SK-N-SH (cell line): ENCODE measurements around the gene SLC6A11. TPM values are rescaled to one million over a fixed set of nuclear protein-coding genes. Genes with fewer than 3 reads are reported as not detected.

Experiments
- CTCF ChIA-PET: fragments of 300-600, 350-600 bp; formaldehyde crosslinking; extraction: SDS; loops from one replicate; lab custom pipeline; 2021; lab: Yijun Ruan, JAX
- POLR2A ChIA-PET: fragments of 350-600 bp; sonication (Branson Sonifier 250); formaldehyde crosslinking; extraction: SDS; loops from one replicate; lab custom pipeline; 2020; ENCODE audit warnings: antibody characterized with exemption, inconsistent platforms; lab: Yijun Ruan, JAX
- DNase-seq: peaks from one replicate; pipeline ENCODE4 v3.0.0; 2012
- H2AFZ ChIP-seq: fragments of 200-600 bp; sonication (generic); 2 replicates; pipeline ENCODE4 v1.8.1; 2016; ENCODE audit warnings: antibody characterized with exemption, mild to moderate bottlenecking, low read depth
- H3F3A ChIP-seq: fragments of 200-600 bp; sonication (generic); replicated peaks from 2 replicates; pipeline ENCODE3; 2016; ENCODE audit warnings: antibody characterized with exemption, mild to moderate bottlenecking; ENCODE audit not compliant: insufficient read depth
- H3K27ac ChIP-seq, 2 experiments: fragments of 200-500 bp in 1 of 2; fragments of 200-600 bp in 1 of 2; sonication (Bioruptor generic) in 1 of 2; sonication (generic), shearing (Covaris generic) in 1 of 2; 2 replicates each; pipeline versions ENCODE4 v1.5.1 to v1.6.1; 2014 to 2016; ENCODE audit warnings: low read depth in 2 of 2, inconsistent platforms in 1 of 2, low read length in 1 of 2, mild to moderate bottlenecking in 1 of 2, mixed read lengths in 1 of 2
- H3K27me3 ChIP-seq: fragments of 200-600 bp; sonication (generic), shearing (Covaris generic); 2 replicates; pipeline ENCODE4 v1.6.1; 2016; ENCODE audit warnings: mixed run types; ENCODE audit not compliant: insufficient read depth
- H3K36me3 ChIP-seq, 2 experiments: fragments of 200-500 bp in 1 of 2; fragments of 200-600 bp in 1 of 2; sonication (Bioruptor generic) in 1 of 2; sonication (generic) in 1 of 2; replicated peaks in 1 of 2; 2 replicates each; pipeline versions ENCODE3 to v1.5.1; 2014 to 2016; ENCODE audit warnings: low read length in 1 of 2, mild to moderate bottlenecking in 1 of 2; ENCODE audit not compliant: insufficient read depth in 2 of 2, control insufficient read depth in 1 of 2
- H3K4me1 ChIP-seq, 2 experiments: fragments of 200-500 bp in 1 of 2; fragments of 200-600 bp in 1 of 2; sonication (Bioruptor generic) in 1 of 2; sonication (generic), shearing (Covaris generic) in 1 of 2; 2 replicates each; pipeline versions ENCODE4 v1.5.1 to v1.6.1; 2014 to 2016; ENCODE audit warnings: low read depth in 1 of 2, low read length in 1 of 2, mixed run types in 1 of 2; ENCODE audit not compliant: insufficient read depth in 2 of 2, control insufficient read depth in 1 of 2
- H3K4me2 ChIP-seq: fragments of 200-600 bp; sonication (generic), shearing (Covaris generic); 2 replicates; pipeline ENCODE4 v1.6.1; 2017; ENCODE audit warnings: mixed run types
- H3K4me3 ChIP-seq, 2 experiments: fragments of 200-500 bp in 1 of 2; fragments of 200-600 bp in 1 of 2; sonication (Bioruptor generic) in 1 of 2; sonication (generic), shearing (Covaris generic) in 1 of 2; 2 replicates each; pipeline versions ENCODE4 v1.5.1 to v1.8.1; 2014 to 2016; ENCODE audit warnings: low read depth in 2 of 2, inconsistent platforms in 1 of 2, low read length in 1 of 2, mild to moderate bottlenecking in 1 of 2, mixed read lengths in 1 of 2, moderate library complexity in 1 of 2
- H3K79me2 ChIP-seq: fragments of 200-600 bp; sonication (generic); 2 replicates; pipeline ENCODE4 v1.8.1; 2017; ENCODE audit warnings: mild to moderate bottlenecking; ENCODE audit not compliant: insufficient read depth
- H3K9ac ChIP-seq: fragments of 200-600 bp; sonication (generic); 2 replicates; pipeline ENCODE4 v1.6.1; 2017; ENCODE audit warnings: mixed run types
- H3K9me2 ChIP-seq: fragments of 200-600 bp; sonication (generic); 2 replicates; pipeline ENCODE4 v1.6.1; 2017; ENCODE audit warnings: mixed run types
- H3K9me3 ChIP-seq: fragments of 200-600 bp; sonication (generic); 2 replicates; pipeline ENCODE4 v1.6.1; 2017; ENCODE audit warnings: mixed run types, mild to moderate bottlenecking, moderate library complexity
- H4K20me1 ChIP-seq: fragments of 200-600 bp; sonication (generic); 2 replicates; pipeline ENCODE4 v1.6.1; 2017; ENCODE audit warnings: mild to moderate bottlenecking, mixed run types; ENCODE audit not compliant: insufficient read depth
- CHD2 ChIP-seq: fragments of 150-350 bp; IDR thresholded peaks from 2 replicates; pipeline ENCODE4 v1.6.1; 2018; ENCODE audit warnings: low read length; ENCODE audit not compliant: partially characterized antibody
- ELF1 ChIP-seq: IDR thresholded peaks from 2 replicates; pipeline ENCODE4 v1.4.0; 2012
- EZH2phosphoT487 ChIP-seq: fragments of 200-600 bp; sonication (generic); IDR thresholded peaks from 2 replicates; pipeline ENCODE4 v1.6.1; 2017; ENCODE audit warnings: low read depth, mixed run types, mild to moderate bottlenecking, antibody characterized with exemption, moderate library complexity, borderline replicate concordance
- FOSL2 ChIP-seq: IDR thresholded peaks from 2 replicates; pipeline ENCODE4 v1.4.0; 2012; ENCODE audit warnings: low read depth, mild to moderate bottlenecking, moderate library complexity, borderline replicate concordance
- FOXJ3 ChIP-seq: sonication (generic); formaldehyde crosslinking; IDR thresholded peaks from 2 replicates; pipeline ENCODE4 v1.5.1; 2020; ENCODE audit warnings: mild to moderate bottlenecking, missing genetic modification reagents
- FOXM1 ChIP-seq: IDR thresholded peaks from 2 replicates; pipeline ENCODE4 v1.4.0; 2012; ENCODE audit warnings: low read depth, mild to moderate bottlenecking
- IRF3 ChIP-seq: fragments of 150-350 bp; IDR thresholded peaks from 2 replicates; pipeline ENCODE4 v1.6.1; 2016; ENCODE audit warnings: mild to moderate bottlenecking, low read depth, low read length
- MEF2A ChIP-seq: IDR thresholded peaks from 2 replicates; pipeline ENCODE4 v1.4.0; 2012; ENCODE audit warnings: low read depth, borderline replicate concordance
- POLR2AphosphoS5 ChIP-seq: IDR thresholded peaks from 2 replicates; pipeline ENCODE4 v1.6.1; 2012; ENCODE audit warnings: low read depth, low read length
- RAD21 ChIP-seq: IDR thresholded peaks from 2 replicates; pipeline ENCODE4 v1.6.1; 2012; ENCODE audit warnings: mild to moderate bottlenecking, low read length
- TEAD4 ChIP-seq: IDR thresholded peaks from 2 replicates; pipeline ENCODE4 v1.4.0; 2012; ENCODE audit warnings: mild to moderate bottlenecking, borderline replicate concordance; ENCODE audit not compliant: insufficient read depth
- whole genome bisulfite sequencing: methylation state at CpG from one replicate; pipeline ENCODE4 v1.1.6; 2017; ENCODE audit warnings: low lambda C conversion rate; 5-methylcytosine and 5-hydroxymethylcytosine counted together
- polyA plus RNA-seq, 3 experiments: library from polyadenylated mRNA; depleted of rRNA; stranded (reverse); fragments of >200 nt; gene quantifications; 2 replicates each; pipeline ENCODE4 v1.2.3, GENCODE V29; 2012
- TF ChIP-seq, protein P1 (sequence below): fragments of 200-600 bp; sonication (generic); IDR thresholded peaks from 2 replicates; pipeline ENCODE4 v1.6.1; 2017; ENCODE audit warnings: antibody characterized with exemption, mild to moderate bottlenecking, moderate library complexity

SLC6A11 gene
- polyA plus RNA-seq, 1 of the 3 experiments (the other 2 are of a cell fraction), result 0.03 TPM

DNA sequence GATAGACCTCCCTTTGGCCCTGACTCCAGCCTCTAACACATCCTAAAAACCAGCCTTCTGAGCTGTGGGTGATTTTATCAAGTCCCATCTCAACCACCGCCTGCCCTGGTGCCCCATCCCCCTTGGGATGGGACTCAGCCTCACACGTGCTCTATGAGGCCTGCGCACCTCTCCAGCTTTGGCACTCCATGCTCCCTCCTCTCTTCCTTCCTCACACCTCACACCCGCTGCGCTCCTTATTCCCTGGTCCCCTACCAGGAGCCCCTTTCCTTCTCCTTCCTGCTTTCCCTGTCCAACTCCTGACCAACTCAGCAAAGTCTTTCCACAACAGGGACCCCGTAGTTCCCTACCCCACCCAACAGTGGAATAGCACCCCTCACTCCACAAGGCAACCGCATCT lies 158.1 kb downstream of the SLC6A11 start (continued):
- TF ChIP-seq, protein P1, sequence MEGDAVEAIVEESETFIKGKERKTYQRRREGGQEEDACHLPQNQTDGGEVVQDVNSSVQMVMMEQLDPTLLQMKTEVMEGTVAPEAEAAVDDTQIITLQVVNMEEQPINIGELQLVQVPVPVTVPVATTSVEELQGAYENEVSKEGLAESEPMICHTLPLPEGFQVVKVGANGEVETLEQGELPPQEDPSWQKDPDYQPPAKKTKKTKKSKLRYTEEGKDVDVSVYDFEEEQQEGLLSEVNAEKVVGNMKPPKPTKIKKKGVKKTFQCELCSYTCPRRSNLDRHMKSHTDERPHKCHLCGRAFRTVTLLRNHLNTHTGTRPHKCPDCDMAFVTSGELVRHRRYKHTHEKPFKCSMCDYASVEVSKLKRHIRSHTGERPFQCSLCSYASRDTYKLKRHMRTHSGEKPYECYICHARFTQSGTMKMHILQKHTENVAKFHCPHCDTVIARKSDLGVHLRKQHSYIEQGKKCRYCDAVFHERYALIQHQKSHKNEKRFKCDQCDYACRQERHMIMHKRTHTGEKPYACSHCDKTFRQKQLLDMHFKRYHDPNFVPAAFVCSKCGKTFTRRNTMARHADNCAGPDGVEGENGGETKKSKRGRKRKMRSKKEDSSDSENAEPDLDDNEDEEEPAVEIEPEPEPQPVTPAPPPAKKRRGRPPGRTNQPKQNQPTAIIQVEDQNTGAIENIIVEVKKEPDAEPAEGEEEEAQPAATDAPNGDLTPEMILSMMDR, result no peak
- TF ChIP-seq CHD2 (no peak), IRF3 (no peak), RAD21 (no peak)

DNA sequence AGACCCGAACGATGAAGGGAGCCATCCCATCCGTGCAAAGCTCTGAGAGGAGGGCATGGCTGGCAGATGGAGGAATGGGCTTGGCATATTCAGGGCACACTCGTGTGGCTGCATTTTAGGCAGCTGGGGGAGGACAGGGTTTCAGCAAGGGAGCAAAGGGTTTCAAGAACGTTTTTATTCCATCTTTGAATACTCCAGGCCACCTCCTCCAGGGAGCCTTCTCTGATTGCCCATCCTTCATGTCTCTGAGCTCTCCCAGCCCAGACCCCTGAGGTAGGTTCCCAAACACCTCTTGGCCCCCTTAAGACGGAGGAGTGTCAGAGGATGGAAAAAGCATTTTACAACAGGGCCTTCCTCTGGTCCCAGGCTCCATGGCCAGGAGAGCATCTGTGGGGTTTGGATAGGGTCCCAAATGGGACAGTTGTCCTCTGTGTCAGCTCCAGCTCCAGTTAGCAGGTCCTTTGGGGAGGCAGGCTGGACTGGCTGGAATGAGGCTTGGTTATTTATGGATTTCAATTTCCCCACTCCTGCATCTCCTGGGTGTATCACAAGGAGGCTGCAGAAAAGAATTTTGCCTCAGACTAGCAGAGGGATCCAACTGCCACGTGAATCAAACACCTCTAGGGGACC lies 158.8 kb downstream of the SLC6A11 start:
- 35% methylated on average over 7 of the region's 7 CpGs for WGBS
- no peak overlapping the region for H3K9ac ChIP-seq
- no peak overlapping the region for H3K4me2 ChIP-seq
- no peaks in the 10 kb centered on the region for H3K27me3 ChIP-seq
- H3K9me2 ChIP-seq, result no peaks in the 10 kb centered on the region
- no peaks in the 10 kb centered on the region for H3K9me3 ChIP-seq
- no peaks in the 10 kb centered on the region for H3F3A ChIP-seq
- no peaks in the 10 kb centered on the region for H3K79me2 ChIP-seq
- no peak overlapping the region for H3K4me3 ChIP-seq
- TF ChIP-seq ELF1 (no peak), TEAD4 (no peak), EZH2phosphoT487 (no peak), POLR2AphosphoS5 (no peak), CHD2 (no peak), FOSL2 (no peak), IRF3 (no peak), MEF2A (no peak), FOXJ3 (CRISPR knock-in tag) (no peak), FOXM1 (no peak)
- TF ChIP-seq, protein P1, result no peak
- ChIA-PET POLR2A (no interaction called here), CTCF (interaction anchor here (0.7 to 3.0 kb wide), 3 partner anchors 8 to 85 kb away, joined by 3 to 12 read pairs (median 9); no protein-coding TSS in a partner anchor)
- no peak overlapping the region for H3K27ac ChIP-seq
- DNase-seq, result no peak
- H4K20me1 ChIP-seq, result no peaks in the 10 kb centered on the region
- no peak overlapping the region for H2AFZ ChIP-seq
- H3K4me1 ChIP-seq, result no peaks in the 10 kb centered on the region
- no peaks in the 10 kb centered on the region for H3K36me3 ChIP-seq
